Ishikawa (cell line): ENCODE data around the gene SPEF2.

Experiments used
- CEBPB ChIP-seq: IDR thresholded peaks from 2 replicates; pipeline ENCODE4 v1.6.1; 2012
- CREB1 ChIP-seq: IDR thresholded peaks from 2 replicates; pipeline ENCODE4 v1.6.1; 2012; ENCODE audit warnings: low read depth
- EGR1 ChIP-seq: IDR thresholded peaks from 2 replicates; pipeline ENCODE4 v1.6.1; 2012
- EP300 ChIP-seq: IDR thresholded peaks from 2 replicates; pipeline ENCODE4 v1.6.1; 2012; ENCODE audit warnings: borderline replicate concordance
- NFIC ChIP-seq: IDR thresholded peaks from 2 replicates; pipeline ENCODE4 v1.6.1; 2012
- RAD21 ChIP-seq: IDR thresholded peaks from 2 replicates; pipeline ENCODE4 v1.6.1; 2012; ENCODE audit warnings: low read depth
- REST ChIP-seq: IDR thresholded peaks from 2 replicates; pipeline ENCODE4 v1.6.1; 2012; ENCODE audit warnings: low read depth, mild to moderate bottlenecking
- TAF1 ChIP-seq: IDR thresholded peaks from 2 replicates; pipeline ENCODE4 v1.6.1; 2012; ENCODE audit warnings: low read depth, mild to moderate bottlenecking
- TCF12 ChIP-seq: IDR thresholded peaks from 2 replicates; pipeline ENCODE4 v1.6.1; 2012; ENCODE audit warnings: low read depth
- TEAD4 ChIP-seq: IDR thresholded peaks from 2 replicates; pipeline ENCODE4 v1.6.1; 2012
- YY1 ChIP-seq: IDR thresholded peaks from 2 replicates; pipeline ENCODE4 v1.6.1; 2012; ENCODE audit warnings: low read depth
- ZBTB7A ChIP-seq: IDR thresholded peaks from 2 replicates; pipeline ENCODE4 v1.6.1; 2012; ENCODE audit warnings: low read depth

GRCh38 chr5:35773967-35774366 lies 156.3 kb downstream of the SPEF2 start:
- TF ChIP-seq CREB1 (no peak), CEBPB (no peak), ZBTB7A (no peak), YY1 (no peak), RAD21 (no peak), EP300 (no peak), TCF12 (no peak), TEAD4 (no peak), TAF1 (no peak), EGR1 (no peak), REST (no peak), NFIC (no peak)
